Posterior cingulate gyrus (tissue), 11 donors: ENCODE results near the gene CDK18.

Experiments used
- DNase-seq, 10 donors: peaks; one replicate each; pipeline versions ENCODE4 v3.0.0 to v3.0.0-alpha.2; 2020 to 2021; ENCODE audit warnings: mixed read lengths in 3 of 10
- intact Hi-C: fragments of 100-400 bp; cut with DNase I; formaldehyde crosslinking; loops from one replicate; pipeline ENCODE4 v1.15.1; 2023

CDK18 gene

GRCh38 chr1:205480349-205480985, 24.0 kb upstream of the CDK18 start:
- intact Hi-C loops, result loop anchor here (10.0 kb wide), 1 partner anchor 206 kb away; no protein-coding TSS in a partner anchor
- peak in 1 of 10 donors; percentile 68 for DNase-seq

- intact Hi-C loops, result loop anchor here (10.0 kb wide), 1 partner anchor 206 kb away; no protein-coding TSS in a partner anchor
- peak in 1 of 10 donors; percentile 18 for DNase-seq
Observed at GRCh38 chr1:205481218-205481617, 23.3 kb upstream of the CDK18 start.

- DNase-seq, result peak in 1 of 10 donors; percentile 68
- intact Hi-C loops, result loop anchor here (10.0 kb wide), 1 partner anchor 207 kb away; no protein-coding TSS in a partner anchor
Observed at GRCh38 chr1:205481629-205482151, 22.8 kb upstream of the CDK18 start.

GRCh38 chr1:205482587-205482986, 21.9 kb upstream of the CDK18 start:
- intact Hi-C loops, result loop anchor here (10.0 kb wide), 1 partner anchor 208 kb away; no protein-coding TSS in a partner anchor
- peak in 2 of 10 donors; percentile 15 to 46 for DNase-seq

GRCh38 chr1:205483372-205483771, 21.1 kb upstream of the CDK18 start:
- intact Hi-C loops, result loop anchor here (10.0 kb wide), 1 partner anchor 209 kb away; no protein-coding TSS in a partner anchor
- peak in 2 of 10 donors; percentile 15 to 34 for DNase-seq

GRCh38 chr1:205484985-205485967, 19.2 kb upstream of the CDK18 start:
- peak; percentile 37 to 95 (median 70) for DNase-seq
- intact Hi-C loops, result loop anchor here (1.0 to 10.0 kb wide), 3 partner anchors 88 to 210 kb away; no protein-coding TSS in a partner anchor

- intact Hi-C loops, result loop anchor here (10.0 kb wide), 1 partner anchor 211 kb away; no protein-coding TSS in a partner anchor
- peak in 1 of 10 donors; percentile 5 for DNase-seq
Observed at GRCh38 chr1:205486258-205486657, 18.2 kb upstream of the CDK18 start.

- intact Hi-C loops, result loop anchor here (1.0 to 10.0 kb wide), 3 partner anchors 36 to 213 kb away; no protein-coding TSS in a partner anchor
- DNase-seq, result peak in 7 of 10 donors; percentile 56 to 92 (median 74)
Observed at GRCh38 chr1:205488074-205488723, 16.3 kb upstream of the CDK18 start.

GRCh38 chr1:205491794-205492193, 12.7 kb upstream of the CDK18 start:
- intact Hi-C loops, result no loop called here
- DNase-seq, result peak in 1 of 10 donors; percentile 31

- intact Hi-C loops, result no loop called here
- DNase-seq, result peak in 1 of 10 donors; percentile 43
Observed at GRCh38 chr1:205492201-205492667, 12.2 kb upstream of the CDK18 start.

- intact Hi-C loops, result no loop called here
- DNase-seq, result peak in 2 of 10 donors; percentile 22 to 52
Observed at GRCh38 chr1:205492774-205493173, 11.7 kb upstream of the CDK18 start.

GRCh38 chr1:205493241-205494085, 11.0 kb upstream of the CDK18 start:
- DNase-seq, result peak in 2 of 10 donors; percentile 55 to 78
- intact Hi-C loops, result loop anchor here (2.0 kb wide), 1 partner anchor 31 kb away; no protein-coding TSS in a partner anchor

- peak in 2 of 10 donors; percentile 60 to 88 for DNase-seq
- intact Hi-C loops, result loop anchor here (2.0 kb wide), 1 partner anchor 31 kb away; no protein-coding TSS in a partner anchor
Observed at GRCh38 chr1:205494115-205494514, 10.4 kb upstream of the CDK18 start.

GRCh38 chr1:205495237-205495823, 9.1 kb upstream of the CDK18 start:
- DNase-seq, result peak in 4 of 10 donors; percentile 40 to 84 (median 66)

GRCh38 chr1:205496661-205497060, 7.8 kb upstream of the CDK18 start:
- intact Hi-C loops, result no loop called here
- DNase-seq, result peak in 1 of 10 donors; percentile 4

More at GRCh38 chr1:205495237-205495823, 9.1 kb upstream of the CDK18 start:
- intact Hi-C loops, result loop anchor here (2.0 kb wide), 1 partner anchor 29 kb away; no protein-coding TSS in a partner anchor

GRCh38 chr1:205497351-205497750, 7.1 kb upstream of the CDK18 start:
- intact Hi-C loops, result no loop called here
- peak in 3 of 10 donors; percentile 72 to 77 (median 74) for DNase-seq

GRCh38 chr1:205499789-205500188, 4.7 kb upstream of the CDK18 start:
- intact Hi-C loops, result no loop called here
- peak in 1 of 10 donors; percentile 9 for DNase-seq
